ENCODE results near the gene ZNF566.
"Not testable (repeated sequence)": the region's sequence is repeated elsewhere in the genome, so short reads cannot be mapped to it uniquely, and the experiment has no call there.

ZNF566 gene

DNA sequence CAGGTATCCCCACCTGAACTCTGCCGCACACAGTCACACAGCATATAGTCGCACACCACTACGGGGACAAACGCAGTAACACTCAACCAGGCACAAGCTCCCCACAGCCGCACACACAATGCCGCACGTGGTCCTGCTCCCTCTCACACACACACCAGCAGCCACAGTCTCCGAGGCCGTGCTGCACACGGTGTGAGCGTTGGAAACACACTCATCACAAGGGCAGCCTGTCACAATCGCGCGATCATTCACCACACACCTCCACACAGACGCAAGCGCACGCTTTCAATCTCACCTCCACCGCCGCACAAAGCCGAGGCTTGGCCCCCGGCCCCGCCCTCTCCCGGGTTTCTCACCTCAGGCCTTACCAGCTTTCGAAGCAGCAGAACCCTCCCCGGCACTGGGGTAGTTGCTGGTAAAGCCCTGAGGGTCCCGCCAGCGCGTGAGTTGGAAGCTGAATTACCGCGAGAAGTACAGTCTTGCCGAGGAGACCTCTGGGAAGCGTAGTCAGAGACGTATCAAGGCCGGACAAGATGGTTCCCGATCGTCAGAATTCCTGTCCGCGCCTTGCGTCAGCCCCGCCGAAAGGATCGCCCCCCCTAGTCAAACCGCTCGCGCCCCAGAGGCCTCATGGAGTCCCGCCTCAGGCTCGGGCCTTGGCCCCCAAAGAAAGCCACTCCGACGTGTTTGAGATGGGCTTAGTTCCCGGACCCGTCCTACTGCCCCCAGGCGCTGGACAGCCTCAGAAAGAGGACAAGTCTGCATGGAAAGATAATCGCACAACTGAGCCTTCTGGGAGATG lies at the start of gene ZNF566:
Gene ZNF566 (minus strand): TSS at position 444 of the 802 bp plus-strand sequence. CDS start 13,004 bp downstream, outside the sequence.
- peaks cover 6% of the 10 kb centered on the region for H3K9me3 Mint-ChIP-seq
- ATAC-seq = peak; percentile 93
- H3K36me3 Mint-ChIP-seq = peaks cover 27% of the 10 kb centered on the region

DNA sequence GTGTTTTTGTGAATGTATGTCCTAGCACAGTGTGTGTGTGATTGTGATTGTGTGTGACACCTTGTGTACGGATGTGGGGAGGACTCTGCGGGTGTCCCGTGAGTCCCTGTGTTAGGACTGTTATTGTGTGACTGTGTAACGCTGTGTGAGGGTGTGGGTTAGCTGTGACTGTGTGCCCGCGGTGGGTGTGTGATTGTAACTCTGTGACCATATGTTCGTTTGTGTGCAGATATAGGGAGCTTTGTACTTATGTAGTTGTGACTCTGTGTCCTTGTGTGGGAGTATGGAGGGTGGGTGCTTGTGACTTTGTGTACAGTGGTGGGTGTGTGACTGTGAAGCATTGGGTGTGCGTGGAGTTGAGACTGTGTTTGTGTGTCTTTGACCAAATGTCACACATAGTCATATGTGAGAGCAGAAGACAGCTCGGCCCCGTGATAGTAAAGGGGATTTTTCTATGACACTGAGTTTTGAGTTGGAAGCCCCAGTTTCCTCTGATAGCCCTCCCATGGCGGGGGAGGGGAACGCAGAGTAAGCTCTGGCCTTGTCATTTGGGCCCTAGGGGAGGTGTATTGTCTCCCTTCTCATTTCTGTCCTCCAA lies 39.7 kb upstream of the ZNF566 start:
- peak; percentile 53 for ATAC-seq
- H3K27ac Mint-ChIP-seq = peak overlapping the region; percentile 99
- peaks cover 6% of the 10 kb centered on the region for H3K9me3 Mint-ChIP-seq
- peak overlapping the region; percentile 98 for H3K4me3 Mint-ChIP-seq
- H3K36me3 Mint-ChIP-seq = peaks cover 35% of the 10 kb centered on the region
- peak; percentile 9 to 68 for DNase-seq (ENCODE audit: low spot score in 2 of 2)
- peaks cover 24% of the 10 kb centered on the region for H3K4me1 Mint-ChIP-seq

More for the DNA sequence above, at the start of gene ZNF566:
- peak within 1 kb of the TSS; percentile 97 for H3K27ac Mint-ChIP-seq
- peaks cover 37% of the 10 kb centered on the region for H3K4me1 Mint-ChIP-seq
- peak; percentile 80 to 96 for DNase-seq (ENCODE audit: low spot score in 2 of 2)
- peak within 1 kb of the TSS; percentile 89 for H3K4me3 Mint-ChIP-seq

DNA sequence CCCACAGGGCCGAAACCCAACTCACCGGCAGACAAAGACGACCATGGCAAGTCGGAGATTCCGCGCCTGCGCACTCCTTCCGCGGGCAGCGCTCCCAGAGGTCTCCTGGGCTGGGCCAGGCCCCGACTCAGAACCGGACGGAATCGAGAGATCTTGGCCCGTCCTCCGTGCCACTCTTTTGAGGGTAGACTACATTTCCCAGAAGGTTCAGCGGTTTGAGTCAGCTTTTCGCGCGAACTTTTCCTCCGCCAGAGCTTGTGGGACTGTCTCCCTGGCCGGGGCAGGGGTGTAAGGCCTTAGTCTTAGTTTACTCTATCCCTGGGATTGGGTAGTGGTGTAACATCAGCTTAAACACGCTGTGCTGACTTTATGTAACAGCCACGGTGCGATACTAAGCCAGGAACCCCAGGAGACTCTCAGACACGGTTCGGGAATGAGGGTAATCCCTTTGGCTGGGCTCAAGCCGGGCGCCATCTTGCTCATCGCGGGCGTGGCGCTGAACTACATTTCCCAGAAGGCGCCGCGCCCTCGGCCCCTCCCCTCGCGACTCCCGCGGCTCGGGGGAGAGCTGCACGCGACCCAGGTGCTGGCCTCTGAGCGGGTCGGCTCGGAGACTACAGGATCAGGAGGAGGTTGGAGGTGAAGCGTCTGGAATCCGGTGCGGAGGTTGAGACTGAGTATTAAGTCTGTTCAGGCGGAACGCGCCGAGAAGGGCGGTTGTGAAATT lies 39.0 kb upstream of the ZNF566 start, which contains the start of gene ZNF260:
Gene ZNF260 (minus strand): TSS at position 78 of the 727 bp plus-strand sequence. CDS start 13,033 bp downstream, outside the sequence.
- DNase-seq (ENCODE audit: low spot score in 2 of 2) = peak; percentile 86 to 96
- ATAC-seq = peak; percentile 92
- H3K4me3 Mint-ChIP-seq = peak within 1 kb of the TSS; percentile 98
- peak within 1 kb of the TSS; percentile 99 for H3K27ac Mint-ChIP-seq
- peaks cover 24% of the 10 kb centered on the region for H3K4me1 Mint-ChIP-seq
- H3K9me3 Mint-ChIP-seq = peaks cover 9% of the 10 kb centered on the region
- H3K36me3 Mint-ChIP-seq = peaks cover 40% of the 10 kb centered on the region

DNA sequence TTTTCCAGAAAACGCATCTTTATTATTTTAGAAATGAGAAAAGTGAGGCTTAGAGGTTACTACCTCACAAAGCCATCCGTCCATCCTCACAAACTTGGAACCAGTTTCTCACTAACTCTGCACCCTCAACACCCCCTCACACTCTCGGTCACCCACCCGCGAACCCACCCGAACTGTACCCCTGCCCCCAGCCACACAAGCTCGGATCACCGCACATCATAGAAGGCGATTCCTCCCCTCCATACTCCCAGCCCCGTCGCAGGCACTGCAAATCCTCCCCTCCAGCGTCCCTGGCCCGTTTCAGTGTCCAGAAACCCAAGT lies 38.5 kb upstream of the ZNF566 start:
- peaks cover 10% of the 10 kb centered on the region for H3K9me3 Mint-ChIP-seq
- peaks cover 24% of the 10 kb centered on the region for H3K4me1 Mint-ChIP-seq
- DNase-seq (ENCODE audit: low spot score in 2 of 2) = no peak
- peaks cover 40% of the 10 kb centered on the region for H3K36me3 Mint-ChIP-seq
- H3K27ac Mint-ChIP-seq = peak overlapping the region; percentile 99
- ATAC-seq = no peak
- H3K4me3 Mint-ChIP-seq = peak overlapping the region; percentile 98

- peaks cover 24% of the 10 kb centered on the region for H3K4me1 Mint-ChIP-seq
- H3K4me3 Mint-ChIP-seq = peak overlapping the region; percentile 98
- DNase-seq (ENCODE audit: low spot score in 2 of 2) (no peak), ATAC-seq (no peak)
- peaks cover 11% of the 10 kb centered on the region for H3K9me3 Mint-ChIP-seq
- peaks cover 40% of the 10 kb centered on the region for H3K36me3 Mint-ChIP-seq
- H3K27ac Mint-ChIP-seq = peak overlapping the region; percentile 99
These were observed 38.0 kb upstream of the ZNF566 start for GRCh38 chr19:36527341-36527740.

DNA sequence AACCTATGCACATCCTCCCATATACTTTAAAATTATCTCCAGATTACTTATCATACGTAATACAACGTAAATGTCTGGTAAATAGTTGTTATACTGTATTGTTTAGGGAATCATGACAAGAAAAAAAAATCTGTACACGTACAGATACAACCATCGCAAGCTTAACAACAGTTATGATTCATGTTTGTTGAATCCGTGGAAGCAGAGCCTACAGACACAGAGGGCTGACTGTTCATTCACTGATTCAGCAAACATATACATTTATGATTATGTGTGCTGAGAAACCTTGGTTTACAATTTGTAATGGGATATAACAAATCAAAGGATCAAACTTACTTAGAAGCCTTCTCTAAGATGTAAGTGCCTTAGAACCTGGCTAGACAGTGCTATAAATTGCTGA lies 37.2 kb upstream of the ZNF566 start:
- H3K4me3 Mint-ChIP-seq = peak overlapping the region; percentile 98
- no peak overlapping the region for H3K27ac Mint-ChIP-seq
- H3K9me3 Mint-ChIP-seq = peaks cover 11% of the 10 kb centered on the region
- H3K36me3 Mint-ChIP-seq = peaks cover 42% of the 10 kb centered on the region
- no peak for DNase-seq (ENCODE audit: low spot score in 2 of 2)
- no peak for ATAC-seq
- H3K4me1 Mint-ChIP-seq = peaks cover 24% of the 10 kb centered on the region

DNA sequence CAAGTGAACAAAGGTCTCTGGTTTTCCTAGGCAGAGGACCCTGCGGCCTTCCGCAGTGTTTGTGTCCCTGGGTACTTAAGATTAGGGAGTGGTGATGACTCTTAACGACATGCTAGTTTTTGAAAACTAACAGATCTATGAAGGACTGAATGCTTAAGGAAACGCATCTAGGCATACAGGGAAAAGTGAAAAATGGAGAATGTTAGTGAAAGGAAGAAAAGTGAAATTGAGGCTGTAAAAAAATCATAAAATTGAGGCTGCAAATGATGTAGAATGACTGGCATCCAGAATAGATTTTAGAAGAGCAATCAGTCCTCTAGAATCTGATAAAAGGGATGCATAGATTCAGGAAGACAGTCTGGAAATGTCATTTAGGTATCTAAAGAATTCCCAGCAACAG lies 35.3 kb upstream of the ZNF566 start:
- Mint-ChIP-seq H3K4me1 (peaks cover 24% of the 10 kb centered on the region), H3K27ac (no peak overlapping the region), H3K4me3 (no peak overlapping the region), H3K36me3 (peaks cover 61% of the 10 kb centered on the region), H3K9me3 (peaks cover 15% of the 10 kb centered on the region)
- ATAC-seq = no peak
- no peak for DNase-seq (ENCODE audit: low spot score in 2 of 2)

- no peak overlapping the region for H3K27ac Mint-ChIP-seq
- H3K4me3 Mint-ChIP-seq = no peak overlapping the region
- no peaks in the 10 kb centered on the region for H3K4me1 Mint-ChIP-seq
- ATAC-seq (no peak), DNase-seq (ENCODE audit: low spot score in 2 of 2) (no peak)
- H3K9me3 Mint-ChIP-seq = peaks cover 33% of the 10 kb centered on the region
- H3K36me3 Mint-ChIP-seq = peaks cover 49% of the 10 kb centered on the region
These were observed 24.8 kb upstream of the ZNF566 start for GRCh38 chr19:36514012-36514612.

DNA sequence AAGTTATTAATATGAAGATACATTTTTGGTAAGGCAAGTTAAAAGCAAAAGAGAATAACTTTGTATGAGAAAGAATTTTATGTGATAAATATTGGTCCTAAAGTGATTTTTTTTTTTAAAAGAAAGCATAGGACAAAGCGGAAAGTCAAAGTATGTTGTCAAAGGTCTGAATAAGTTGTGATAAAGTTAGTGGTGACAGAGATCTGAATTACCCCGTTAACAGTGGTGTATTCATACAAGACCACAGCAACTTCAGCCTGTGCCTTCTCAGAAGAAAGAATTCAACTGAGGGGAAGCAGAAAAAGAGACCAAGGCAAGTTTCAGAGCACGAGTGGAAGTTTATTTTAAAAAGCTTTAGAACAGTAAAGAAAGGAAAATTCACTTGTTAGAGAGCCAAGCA lies 19.0 kb upstream of the ZNF566 start:
- no peaks in the 10 kb centered on the region for H3K36me3 Mint-ChIP-seq
- no peaks in the 10 kb centered on the region for H3K4me1 Mint-ChIP-seq
- no peak overlapping the region for H3K27ac Mint-ChIP-seq
- no peak overlapping the region for H3K4me3 Mint-ChIP-seq
- DNase-seq (ENCODE audit: low spot score in 2 of 2) = no peak
- ATAC-seq = no peak
- H3K9me3 Mint-ChIP-seq = peaks cover 12% of the 10 kb centered on the region

- peaks cover 18% of the 10 kb centered on the region for H3K9me3 Mint-ChIP-seq
- no peak overlapping the region for H3K27ac Mint-ChIP-seq
- H3K4me1 Mint-ChIP-seq = no peaks in the 10 kb centered on the region
- no peaks in the 10 kb centered on the region for H3K36me3 Mint-ChIP-seq
- no peak overlapping the region for H3K4me3 Mint-ChIP-seq
- DNase-seq (ENCODE audit: low spot score in 2 of 2) = no peak
- no peak for ATAC-seq
These were observed 12.6 kb upstream of the ZNF566 start for GRCh38 chr19:36501973-36502372.

DNA sequence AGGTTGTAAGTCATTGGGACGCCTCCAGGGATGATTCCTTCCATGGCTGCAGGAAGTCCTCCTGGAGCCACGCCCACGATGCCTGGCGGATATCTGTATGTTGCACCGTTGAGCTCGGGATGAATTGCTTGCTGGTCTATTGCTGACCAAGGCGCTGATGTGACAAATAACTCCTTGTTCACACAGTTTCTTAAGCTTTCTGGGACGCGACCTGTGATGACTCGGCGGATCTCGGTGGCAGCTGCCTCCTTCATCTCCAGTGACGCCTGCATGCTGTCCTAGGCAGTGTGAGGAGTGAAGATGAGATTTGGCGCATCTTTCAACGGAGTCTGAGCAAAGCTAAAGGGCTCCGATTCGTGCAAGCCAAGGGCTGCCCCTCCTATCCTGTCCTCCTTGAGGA lies 7.6 kb upstream of the ZNF566 start:
- no peaks in the 10 kb centered on the region for H3K36me3 Mint-ChIP-seq

GRCh38 chr19:36492689-36493453 lies 3.5 kb upstream of the ZNF566 start:
- not testable (repeated sequence) for H3K27ac Mint-ChIP-seq, H3K4me3 Mint-ChIP-seq, H3K9me3 Mint-ChIP-seq, ATAC-seq
- Mint-ChIP-seq H3K36me3 (peaks cover 21% of the 10 kb centered on the region), H3K4me1 (peaks cover 28% of the 10 kb centered on the region)
- peak in 1 of 2 donors; percentile 52 for DNase-seq (ENCODE audit: low spot score in 2 of 2)

More for the DNA sequence above, 7.6 kb upstream of the ZNF566 start:
- Mint-ChIP-seq H3K4me1 (peaks cover 5% of the 10 kb centered on the region), H3K27ac (no peak overlapping the region), H3K4me3 (no peak overlapping the region), H3K9me3 (peaks cover 14% of the 10 kb centered on the region)
- DNase-seq (ENCODE audit: low spot score in 2 of 2) (no peak), ATAC-seq (no peak)

- not testable (repeated sequence) for H3K9me3 Mint-ChIP-seq; H3K27ac Mint-ChIP-seq; ATAC-seq; DNase-seq (ENCODE audit: low spot score in 2 of 2)
- peaks cover 27% of the 10 kb centered on the region for H3K36me3 Mint-ChIP-seq
- peaks cover 37% of the 10 kb centered on the region for H3K4me1 Mint-ChIP-seq
- peak overlapping the region; percentile 89 for H3K4me3 Mint-ChIP-seq
These were observed 1.5 kb upstream of the ZNF566 start for GRCh38 chr19:36490846-36491245.

DNA sequence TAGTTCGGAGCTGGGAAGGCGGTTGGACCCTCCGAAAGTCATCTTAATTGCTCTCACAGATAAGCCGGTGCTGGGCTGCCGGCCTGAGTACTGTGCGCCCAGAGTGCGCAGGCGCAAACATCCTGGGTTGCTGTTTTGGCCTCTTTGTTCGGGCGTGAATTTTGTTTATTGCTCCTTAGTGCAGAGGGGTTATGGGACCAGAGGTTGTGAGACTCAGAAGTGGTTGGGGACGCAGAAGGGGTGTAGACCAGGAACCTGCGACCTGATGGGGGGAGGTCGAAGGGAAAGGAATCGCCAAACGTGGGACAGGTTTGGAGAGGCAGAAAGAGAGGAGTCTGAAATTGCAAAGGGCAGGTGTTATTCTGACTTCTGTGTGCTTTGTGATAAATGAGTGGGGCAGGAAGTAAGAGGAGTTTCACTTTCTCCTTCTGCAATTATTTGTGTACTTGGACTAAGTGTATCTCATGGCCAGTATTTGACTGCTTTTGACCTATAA lies 607 bp upstream of the ZNF566 start:
- Mint-ChIP-seq H3K4me3 (peak overlapping the region; percentile 89), H3K27ac (peak overlapping the region; percentile 97), H3K36me3 (peaks cover 27% of the 10 kb centered on the region), H3K4me1 (peaks cover 37% of the 10 kb centered on the region), H3K9me3 (peaks cover 6% of the 10 kb centered on the region)
- ATAC-seq (peak; percentile 66), DNase-seq (ENCODE audit: low spot score in 2 of 2) (peak in 1 of 2 donors; percentile 54)

Measured in stimulated activated effector memory CD8-positive, alpha-beta T cell treated with anti-CD3 and anti-CD28 coated beads, Interleukin-12 subunit alpha, Interleukin-12 subunit beta, amount 100 ng/mL, for 72 hours (primary cell).